Astrocyte of the hippocampus (primary cell): ENCODE results near the gene HMX2.

Experiments
- DNase-seq: peaks from one replicate; pipeline ENCODE4 v3.0.0; 2011; ENCODE audit warnings: low read depth, low spot score

HMX2 gene

GRCh38 chr10:123147635-123148413, at the start of gene HMX2:
Gene HMX2, plus strand, starts transcription at chr10:123148136. Its CDS starts 243 bp downstream, at chr10:123148379.
- no peak for DNase-seq

- DNase-seq = peak; percentile 7
These were observed 47.7 kb upstream of the HMX2 start for GRCh38 chr10:123100030-123100762.

DNA sequence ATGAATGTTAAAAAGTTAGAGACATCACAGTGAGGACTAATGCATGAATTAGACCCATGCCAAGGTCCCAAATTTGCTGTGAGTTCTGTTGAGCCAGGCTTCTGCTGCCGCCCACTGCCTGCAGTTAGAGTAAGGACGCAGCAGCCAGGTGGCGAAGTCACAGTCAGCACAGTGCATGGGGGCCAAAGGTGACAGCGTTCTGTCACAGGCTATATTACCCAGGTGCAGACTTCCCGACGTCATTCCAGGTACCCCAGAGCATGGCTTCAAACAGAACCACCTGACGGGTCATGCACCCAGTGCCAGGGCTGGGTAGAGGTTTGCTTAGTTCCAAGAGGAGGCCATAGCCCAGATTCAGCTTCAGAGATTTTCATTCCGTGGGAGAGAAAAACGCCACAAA, 46.1 kb upstream of the HMX2 start:
- DNase-seq = no peak

- DNase-seq = no peak
These were observed 45.3 kb upstream of the HMX2 start for GRCh38 chr10:123102673-123103072.

DNA sequence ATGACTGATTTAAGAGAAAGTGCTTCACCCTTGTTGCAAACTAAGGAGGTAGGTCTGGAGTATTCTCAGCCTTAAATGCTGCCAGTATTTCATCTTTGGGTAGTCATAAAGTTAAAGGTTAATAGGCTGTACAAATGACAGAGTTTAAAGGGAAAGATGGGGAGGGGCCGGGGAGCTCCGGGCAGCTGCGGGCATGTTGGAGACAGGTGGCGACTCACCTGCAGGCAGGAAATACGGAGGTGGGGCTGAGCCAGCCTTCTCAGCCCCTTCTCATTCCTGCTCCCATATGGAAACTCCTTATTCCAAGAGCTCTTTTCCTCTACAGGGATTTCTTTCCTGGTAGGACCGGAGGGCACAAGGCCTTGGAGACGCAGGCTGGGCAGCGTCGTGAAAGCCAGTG, 44.0 kb upstream of the HMX2 start:
- DNase-seq = no peak

- DNase-seq = no peak
These were observed 38.5 kb upstream of the HMX2 start for GRCh38 chr10:123109466-123109865.

DNA sequence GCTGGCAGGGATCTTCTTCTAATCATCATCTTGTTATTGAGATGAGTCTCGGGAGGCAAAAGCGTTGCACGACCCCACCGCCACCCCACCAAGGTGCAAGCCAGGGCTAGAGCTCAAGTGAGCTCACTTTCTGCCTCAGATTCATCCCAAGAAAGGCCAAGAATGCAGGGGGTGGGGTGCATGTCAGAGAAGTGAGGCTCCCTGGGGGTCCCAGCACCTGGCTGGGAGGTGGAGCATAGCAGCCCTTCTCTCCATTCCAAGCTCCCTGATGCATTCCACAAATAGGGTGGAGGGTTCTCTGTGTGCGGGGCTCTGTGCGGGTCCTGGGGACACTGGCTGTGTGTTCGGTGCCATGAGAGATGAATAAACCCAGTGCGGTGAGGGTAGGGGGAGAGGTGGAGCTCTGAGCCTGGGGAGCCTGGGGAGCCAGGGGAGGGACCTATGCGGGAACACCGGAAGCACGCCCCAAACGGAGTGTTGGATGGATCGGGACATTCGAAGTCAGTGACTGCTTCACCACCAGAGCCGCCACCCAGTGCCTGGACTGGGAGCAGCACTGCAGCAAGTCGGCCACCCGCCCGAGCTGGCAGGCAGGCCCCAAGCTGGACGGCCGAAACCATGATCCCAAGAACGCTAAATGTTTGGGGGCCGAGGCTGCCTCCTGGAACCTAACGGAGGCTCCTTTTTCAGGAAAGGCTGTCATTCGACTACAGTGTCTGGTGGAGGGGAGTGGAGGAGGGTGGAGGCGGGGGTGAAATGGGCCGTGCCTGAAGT, 30.1 kb upstream of the HMX2 start:
- no peak for DNase-seq

GRCh38 chr10:123119081-123119480, 28.9 kb upstream of the HMX2 start:
- DNase-seq = no peak

DNA sequence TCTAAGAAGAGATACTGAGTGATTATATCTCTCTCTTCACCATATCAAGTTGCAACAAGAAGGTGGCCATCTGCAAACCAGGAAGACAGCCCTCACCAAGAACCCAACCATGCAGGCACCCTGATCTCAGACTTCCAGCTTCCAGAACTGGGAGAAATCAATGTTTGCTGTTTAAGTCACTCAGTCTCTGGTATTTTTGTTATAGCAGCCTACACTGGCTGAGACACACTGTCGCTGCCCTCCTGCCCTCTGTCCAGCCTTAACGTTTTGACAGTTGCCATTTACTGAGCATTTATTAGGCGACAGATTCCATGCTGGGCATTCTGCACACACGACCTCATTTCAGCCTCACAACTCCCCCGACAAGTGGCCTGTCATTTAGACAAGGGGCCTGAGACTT, 21.7 kb upstream of the HMX2 start:
- DNase-seq = no peak

DNA sequence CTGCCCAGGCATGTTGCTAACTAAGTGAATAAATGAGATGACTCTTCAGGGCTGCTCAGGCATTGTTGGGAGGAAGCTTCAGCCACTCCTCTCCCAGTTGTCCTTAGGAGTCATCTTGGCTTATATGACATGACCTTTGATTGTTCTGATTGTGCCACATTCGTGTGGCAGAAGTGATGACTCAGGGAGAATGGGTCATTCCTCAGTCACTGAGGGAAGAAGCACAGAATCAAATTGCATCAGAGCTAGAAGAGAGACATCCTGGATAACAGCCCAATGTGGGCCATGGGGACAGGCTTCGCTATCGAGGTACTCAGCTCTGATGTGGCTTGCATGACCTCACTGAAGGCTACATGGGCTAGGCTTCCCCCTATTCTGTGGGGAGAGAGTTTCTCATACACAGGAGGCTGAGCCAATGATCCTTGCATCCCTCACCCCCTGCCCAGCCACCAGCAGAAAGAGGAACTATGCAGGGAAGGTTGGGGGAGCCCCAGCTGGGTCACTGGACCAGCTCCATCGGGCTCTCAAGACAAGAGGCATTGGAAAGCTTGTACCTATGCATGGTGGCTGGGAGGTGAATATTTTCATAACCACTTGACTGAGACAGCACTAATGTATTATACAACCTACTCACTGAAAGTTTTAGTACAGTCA, 18.2 kb upstream of the HMX2 start:
- no peak for DNase-seq

GRCh38 chr10:123132576-123133477, 15.1 kb upstream of the HMX2 start:
- DNase-seq = peak; percentile 91

DNA sequence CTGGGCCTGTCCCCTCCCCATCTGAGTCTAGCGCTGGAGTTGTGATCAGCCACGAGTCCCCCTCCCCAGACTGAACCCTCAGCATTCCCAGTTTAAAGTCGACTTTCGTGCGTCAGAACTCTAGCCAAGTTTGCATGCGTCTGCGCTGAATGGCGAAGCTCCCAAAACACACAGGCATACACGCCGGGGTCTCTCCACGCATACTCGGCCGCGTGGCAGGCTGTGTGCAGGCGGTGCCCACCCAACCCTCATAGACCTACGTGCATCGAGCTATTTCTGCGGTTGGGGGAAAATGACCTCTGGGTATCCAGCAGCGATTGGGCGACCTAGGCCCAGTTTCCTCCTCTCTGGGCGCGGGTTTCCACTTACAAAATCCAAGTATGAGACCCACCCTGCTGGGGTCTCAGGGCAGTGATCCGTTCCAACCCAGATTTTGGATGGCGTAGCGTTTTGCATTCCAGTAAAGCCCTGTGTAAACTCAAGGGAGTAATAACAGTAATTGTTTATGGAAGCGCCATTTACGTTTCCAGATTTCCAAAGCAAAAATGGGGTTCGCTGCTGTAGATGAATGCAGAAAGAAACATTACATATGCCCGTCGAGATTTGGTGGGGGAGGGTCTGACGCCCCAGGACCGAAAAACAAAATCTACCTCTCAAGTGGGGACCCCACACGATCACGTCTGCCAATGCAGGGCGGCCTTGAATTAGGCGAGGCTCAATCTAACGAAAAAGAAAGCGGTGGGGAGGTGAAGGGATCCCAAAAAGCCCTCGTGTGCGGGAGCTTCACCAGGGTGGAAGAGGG, 14.2 kb upstream of the HMX2 start:
- no peak for DNase-seq

- no peak for DNase-seq
These were observed 13.5 kb upstream of the HMX2 start for GRCh38 chr10:123134343-123134914.

DNA sequence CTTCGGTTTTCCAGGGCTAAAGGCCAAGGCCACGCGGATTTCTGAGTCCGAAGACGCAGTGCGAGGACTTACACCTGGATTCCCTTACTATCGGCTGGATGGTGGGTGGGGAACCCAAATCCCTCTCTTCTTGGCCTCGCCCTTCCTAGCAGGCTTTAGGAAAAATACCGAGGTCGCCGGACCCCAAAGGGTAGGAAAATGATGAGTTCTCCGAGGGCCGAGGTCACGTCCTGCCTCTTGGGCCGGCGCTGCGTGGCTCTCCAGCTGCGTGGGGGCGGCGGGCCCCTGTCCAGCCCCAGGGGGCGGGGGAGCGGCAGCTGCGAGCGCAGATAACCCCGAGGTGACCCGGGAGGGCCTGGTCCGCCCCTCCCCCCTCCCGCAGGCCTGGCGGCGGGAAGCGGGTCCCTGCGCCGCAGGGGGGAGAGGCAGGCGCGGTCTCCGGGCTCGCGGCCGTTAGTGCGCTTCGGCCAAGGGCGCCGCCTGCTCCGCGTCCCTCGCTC, 13.0 kb upstream of the HMX2 start:
- no peak for DNase-seq

- DNase-seq = no peak
These were observed 12.4 kb upstream of the HMX2 start, which contains the start of gene HMX3 for GRCh38 chr10:123135415-123136141. Gene HMX3, plus strand, starts transcription at chr10:123135970. Its CDS starts 81 bp downstream, at chr10:123136051.

- no peak for DNase-seq
These were observed 11.6 kb upstream of the HMX2 start for GRCh38 chr10:123136221-123136805.

DNA sequence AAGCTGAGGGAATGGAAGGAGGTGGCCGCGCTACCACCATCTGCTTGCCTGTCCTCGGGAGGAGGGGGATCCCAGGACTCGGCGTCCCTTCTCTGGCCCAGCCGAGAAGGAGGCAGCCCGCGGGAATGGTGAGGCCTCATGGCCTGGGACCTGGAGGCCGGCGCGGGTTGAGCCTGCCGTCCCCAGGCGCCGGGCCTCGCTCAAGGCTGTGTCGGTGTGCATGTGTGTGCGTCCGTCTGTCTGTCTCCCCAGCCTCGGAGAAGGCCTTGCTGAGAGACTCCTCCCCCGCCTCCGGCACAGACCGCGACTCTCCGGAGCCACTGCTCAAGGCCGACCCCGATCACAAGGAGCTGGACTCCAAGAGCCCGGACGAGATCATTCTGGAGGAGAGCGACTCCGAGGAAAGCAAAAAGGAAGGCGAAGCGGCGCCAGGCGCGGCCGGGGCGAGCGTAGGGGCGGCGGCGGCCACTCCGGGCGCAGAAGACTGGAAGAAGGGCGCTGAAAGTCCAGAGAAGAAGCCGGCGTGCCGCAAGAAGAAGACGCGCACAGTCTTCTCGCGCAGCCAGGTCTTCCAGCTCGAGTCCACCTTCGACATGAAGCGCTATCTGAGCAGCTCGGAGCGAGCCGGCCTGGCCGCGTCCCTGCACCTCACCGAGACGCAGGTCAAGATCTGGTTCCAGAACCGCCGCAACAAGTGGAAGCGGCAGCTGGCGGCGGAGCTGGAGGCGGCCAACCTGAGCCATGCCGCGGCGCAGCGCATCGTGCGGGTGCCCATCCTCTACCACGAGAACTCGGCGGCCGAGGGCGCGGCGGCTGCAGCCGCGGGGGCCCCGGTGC, 10.9 kb upstream of the HMX2 start:
- DNase-seq = peak; percentile 53
